BJ (cell line): Measurements from ENCODE around the gene LHB. TPM values are rescaled to one million over a fixed set of nuclear protein-coding genes. Genes with fewer than 3 reads are reported as not detected.

Source experiments
- CTCF ChIA-PET: fragments of 350-600 bp; formaldehyde crosslinking; extraction: SDS; loops from one replicate; lab custom pipeline; 2021; ENCODE audit warnings: antibody characterized with exemption, inconsistent platforms; lab: Yijun Ruan, JAX
- POLR2A ChIA-PET: fragments of 300-600 bp; sonication (Branson Sonifier 250); formaldehyde crosslinking; extraction: SDS; loops from one replicate; lab custom pipeline; 2021; ENCODE audit warnings: antibody characterized with exemption; lab: Charles Lee
- DNase-seq: peaks from one replicate; pipeline ENCODE4 v3.0.0-alpha.2; 2011; ENCODE audit warnings: low read depth
- H3K27me3 ChIP-seq: 2 replicates; pipeline ENCODE4 v1.6.0; 2011; ENCODE audit warnings: low read length; ENCODE audit not compliant: control insufficient read depth, insufficient read depth
- H3K36me3 ChIP-seq: 2 replicates; pipeline ENCODE4 v1.5.1; 2011; ENCODE audit warnings: low read length; ENCODE audit not compliant: control insufficient read depth, insufficient read depth
- H3K4me3 ChIP-seq: 2 replicates; pipeline ENCODE4 v1.5.1; 2011; ENCODE audit warnings: low read depth, mild to moderate bottlenecking, control low read depth, low read length
- CTCF ChIP-seq: IDR thresholded peaks from 2 replicates; pipeline ENCODE4 v1.5.1; 2011; ENCODE audit warnings: low read depth, mild to moderate bottlenecking, control low read depth, inconsistent platforms, low read length, moderate library complexity; ENCODE audit not compliant: insufficient read depth
- polyA plus RNA-seq: library from polyadenylated mRNA; depleted of rRNA; stranded (reverse); fragments of >200 nt; gene quantifications from 2 replicates; pipeline ENCODE4 v1.2.3, GENCODE V29; 2011

Gene LHB
- polyA plus RNA-seq, 1 experiment, result not detected

GRCh38 chr19:48989701-48990291, 27.1 kb downstream of the LHB start:
- no peaks in the 10 kb centered on the region for H3K27me3 ChIP-seq
- no peak for TF ChIP-seq CTCF
- ChIA-PET CTCF (interaction anchor here (0.6 to 2.2 kb wide), 4 partner anchors 13 to 857 kb away, joined by 3 to 7 read pairs (median 4); no protein-coding TSS in a partner anchor), POLR2A (interaction anchor here (0.6 kb wide), 1 partner anchor 145 kb away, joined by 5 read pairs; no protein-coding TSS in a partner anchor)
- H3K4me3 ChIP-seq, result no peak overlapping the region
- peak; percentile 51 for DNase-seq
- peaks cover 36% of the 10 kb centered on the region for H3K36me3 ChIP-seq

DNA sequence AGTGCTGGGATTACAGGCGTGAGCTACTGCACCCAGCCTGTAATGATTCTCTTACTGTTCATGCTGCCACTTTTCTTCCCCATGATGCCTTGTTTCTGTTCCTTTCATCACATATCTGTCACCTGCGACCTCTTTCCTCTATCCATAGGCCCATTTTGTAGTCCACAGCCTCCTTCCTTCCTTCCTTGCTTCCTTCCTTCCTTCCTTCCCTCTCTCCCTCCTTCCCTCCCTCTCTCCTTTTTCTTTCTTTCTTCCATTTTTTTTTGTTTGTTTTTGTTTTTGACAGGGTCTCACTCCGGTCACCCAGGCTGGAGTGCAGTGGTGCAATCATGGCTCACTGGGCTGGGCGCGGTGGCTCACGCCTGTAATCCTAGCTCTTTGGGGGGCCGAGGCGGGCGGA, 28.0 kb downstream of the LHB start:
- no peak for TF ChIP-seq CTCF
- no peak overlapping the region for H3K4me3 ChIP-seq
- DNase-seq, result no peak
- H3K36me3 ChIP-seq, result peaks cover 38% of the 10 kb centered on the region
- no peaks in the 10 kb centered on the region for H3K27me3 ChIP-seq
- ChIA-PET CTCF (interaction anchor here (1.0 to 1.6 kb wide), 2 partner anchors 12 to 109 kb away, joined by 4 read pairs; no protein-coding TSS in a partner anchor), POLR2A (no interaction called here)

- ChIA-PET POLR2A (no interaction called here), CTCF (interaction anchor here (0.5 to 1.6 kb wide), 2 partner anchors 29 to 110 kb away, joined by 3 to 4 read pairs; no protein-coding TSS in a partner anchor)
- no peaks in the 10 kb centered on the region for H3K27me3 ChIP-seq
- no peak overlapping the region for H3K4me3 ChIP-seq
- H3K36me3 ChIP-seq, result peaks cover 40% of the 10 kb centered on the region
- DNase-seq, result no peak
- TF ChIP-seq CTCF, result no peak
Observed at GRCh38 chr19:48988286-48988685, 28.6 kb downstream of the LHB start.

- no peak for TF ChIP-seq CTCF
- ChIA-PET CTCF (interaction anchor here (1.8 kb wide), 1 partner anchor 17 kb away, joined by 5 read pairs; no protein-coding TSS in a partner anchor), POLR2A (no interaction called here)
- no peaks in the 10 kb centered on the region for H3K27me3 ChIP-seq
- H3K4me3 ChIP-seq, result no peak overlapping the region
- no peak for DNase-seq
- peaks cover 45% of the 10 kb centered on the region for H3K36me3 ChIP-seq
Observed at GRCh38 chr19:48987323-48987722, 29.6 kb downstream of the LHB start.

- no peak overlapping the region for H3K4me3 ChIP-seq
- ChIA-PET CTCF (interaction anchor here (1.8 kb wide), 1 partner anchor 16 kb away, joined by 5 read pairs; no protein-coding TSS in a partner anchor), POLR2A (no interaction called here)
- no peak for DNase-seq
- no peaks in the 10 kb centered on the region for H3K27me3 ChIP-seq
- peaks cover 51% of the 10 kb centered on the region for H3K36me3 ChIP-seq
- TF ChIP-seq CTCF, result no peak
Observed at GRCh38 chr19:48986211-48986610, 30.7 kb downstream of the LHB start.
